Measurements from ENCODE around the gene DIS3L2.

Gene DIS3L2

GRCh38 chr2:231932985-231933915, 28.3 kb upstream of the DIS3L2 start:
- Histone ChIP-seq H3K27ac (ENCODE audit: poor library complexity, severe bottlenecking) (no peak overlapping the region), H3K4me3 (ENCODE audit: severe bottlenecking) (no peak overlapping the region), H3K36me3 (ENCODE audit: low read depth) (no peaks in the 10 kb centered on the region), H3K9me3 (ENCODE audit: severe bottlenecking) (no peaks in the 10 kb centered on the region), H3K27me3 (ENCODE audit: insufficient read depth, poor library complexity, severe bottlenecking) (no peaks in the 10 kb centered on the region), H3K4me1 (ENCODE audit: insufficient read depth, poor library complexity, severe bottlenecking) (no peaks in the 10 kb centered on the region)
- no peak for TF ChIP-seq CTCF (IDR thresholded peaks at IDR 0.05; ENCODE audit: poor library complexity, severe bottlenecking)
- ATAC-seq (ENCODE audit: low read depth) (no peak), DNase-seq (ENCODE audit: low spot score) (no peak)

GRCh38 chr2:231933916-231934401, 27.6 kb upstream of the DIS3L2 start:
- H3K4me3 ChIP-seq (ENCODE audit: severe bottlenecking) = no peak overlapping the region
- H3K27ac ChIP-seq (ENCODE audit: poor library complexity, severe bottlenecking) = no peak overlapping the region
- no peaks in the 10 kb centered on the region for H3K9me3 ChIP-seq (ENCODE audit: severe bottlenecking)
- TF ChIP-seq CTCF (IDR thresholded peaks at IDR 0.05; ENCODE audit: poor library complexity, severe bottlenecking) = no peak
- no peaks in the 10 kb centered on the region for H3K27me3 ChIP-seq (ENCODE audit: insufficient read depth, poor library complexity, severe bottlenecking)
- H3K36me3 ChIP-seq (ENCODE audit: low read depth) = no peaks in the 10 kb centered on the region
- no peaks in the 10 kb centered on the region for H3K4me1 ChIP-seq (ENCODE audit: insufficient read depth, poor library complexity, severe bottlenecking)
- DNase-seq (ENCODE audit: low spot score) (no peak), ATAC-seq (ENCODE audit: low read depth) (no peak)

GRCh38 chr2:231934441-231935206, 26.9 kb upstream of the DIS3L2 start:
- no peak for TF ChIP-seq CTCF (IDR thresholded peaks at IDR 0.05; ENCODE audit: poor library complexity, severe bottlenecking)
- Histone ChIP-seq H3K9me3 (ENCODE audit: severe bottlenecking) (no peaks in the 10 kb centered on the region), H3K27ac (ENCODE audit: poor library complexity, severe bottlenecking) (no peak overlapping the region), H3K36me3 (ENCODE audit: low read depth) (no peaks in the 10 kb centered on the region), H3K4me3 (ENCODE audit: severe bottlenecking) (no peak overlapping the region), H3K4me1 (ENCODE audit: insufficient read depth, poor library complexity, severe bottlenecking) (no peaks in the 10 kb centered on the region), H3K27me3 (ENCODE audit: insufficient read depth, poor library complexity, severe bottlenecking) (no peaks in the 10 kb centered on the region)
- DNase-seq (ENCODE audit: low spot score) = no peak
- no peak for ATAC-seq (ENCODE audit: low read depth)

GRCh38 chr2:231935207-231935524, 26.3 kb upstream of the DIS3L2 start:
- no peak for DNase-seq (ENCODE audit: low spot score)
- no peak overlapping the region for H3K4me3 ChIP-seq (ENCODE audit: severe bottlenecking)
- ATAC-seq (ENCODE audit: low read depth) = no peak
- no peak overlapping the region for H3K27ac ChIP-seq (ENCODE audit: poor library complexity, severe bottlenecking)
- H3K9me3 ChIP-seq (ENCODE audit: severe bottlenecking) = no peaks in the 10 kb centered on the region
- no peaks in the 10 kb centered on the region for H3K27me3 ChIP-seq (ENCODE audit: insufficient read depth, poor library complexity, severe bottlenecking)
- H3K4me1 ChIP-seq (ENCODE audit: insufficient read depth, poor library complexity, severe bottlenecking) = no peaks in the 10 kb centered on the region
- no peaks in the 10 kb centered on the region for H3K36me3 ChIP-seq (ENCODE audit: low read depth)
- TF ChIP-seq CTCF (IDR thresholded peaks at IDR 0.05; ENCODE audit: poor library complexity, severe bottlenecking) = no peak
